Peyer's patch (tissue), 4 donors: ENCODE data around the gene WDFY4.

Experiments used
- CTCF ChIP-seq, 6 experiments: fragments of 450-650 bp in 4 of 6; fragments of 200-600 bp in 2 of 6; sonication (generic) in 1 of 6; IDR thresholded peaks; one replicate each; pipeline ENCODE4 v1.5.1; 2017 to 2019; ENCODE audit warnings: antibody characterized with exemption in 6 of 6, mild to moderate bottlenecking in 3 of 6, moderate library complexity in 1 of 6
- POLR2A ChIP-seq, 2 donors: fragments of 450-650 bp; IDR thresholded peaks; one replicate each; pipeline ENCODE4 v1.5.1; 2017; ENCODE audit warnings: antibody characterized with exemption in 2 of 2, mild to moderate bottlenecking in 2 of 2, moderate library complexity in 2 of 2

- no peak for TF ChIP-seq CTCF (IDR thresholded peaks at IDR 0.05)
- no peak for TF ChIP-seq POLR2A (IDR thresholded peaks at IDR 0.05)
Observed at GRCh38 chr10:48797830-48798229, 113.2 kb downstream of the WDFY4 start.
